HCT116 (cell line): Measurements from ENCODE around the gene SEC14L6. TPM values are rescaled to one million over a fixed set of nuclear protein-coding genes. Genes with fewer than 3 reads are reported as not detected.

ENCODE experiments used
- ATAC-seq: fragments of 200-7000 bp; cut with Tn5 transposase; 2 replicates; pipeline ENCODE4 v1.9.1; 2020; ENCODE audit warnings: mild to moderate bottlenecking, moderate library complexity
- BruUV-seq: library from RNA; stranded (reverse); fragments of 400-500 nt; replicated peaks from 2 replicates; lab custom pipeline; 2021; lab: Mats Ljungman, UMichigan
- CTCF ChIA-PET: fragments of 300-600 bp; sonication (Branson Sonifier 250); formaldehyde crosslinking; loops from one replicate; lab custom pipeline; 2021; ENCODE audit warnings: antibody characterized with exemption; lab: Charles Lee
- POLR2A ChIA-PET: fragments of 300-600, 350-600 bp; sonication (Branson Sonifier 250); formaldehyde crosslinking; loops from one replicate; lab custom pipeline; 2021; ENCODE audit warnings: antibody characterized with exemption; lab: Charles Lee
- RAD21 ChIA-PET, 2 experiments: fragments of 300-600 bp; sonication (Branson Sonifier 250); formaldehyde crosslinking; loops; one replicate each; lab custom pipeline; 2023; ENCODE audit warnings: low total read pairs in 2 of 2; ENCODE audit not compliant: uncharacterized antibody in 2 of 2, unreplicated experiment in 2 of 2, low non-redundant PET in 1 of 2; lab: Charles Lee
- DNase-seq: peaks from one replicate; pipeline ENCODE4 v3.0.0-alpha.2; 2010; ENCODE audit warnings: low read depth, low spot score
- H2AFZ ChIP-seq: fragments of 200-600 bp; shearing (Covaris generic), sonication (generic); 2 replicates; pipeline ENCODE4 v1.6.1; 2017; ENCODE audit warnings: low read depth, mixed run types, mixed read lengths, antibody characterized with exemption, low read length; ENCODE audit not compliant: poor library complexity, severe bottlenecking
- H3K27ac ChIP-seq: 2 replicates; pipeline ENCODE4 v1.5.1; 2012; ENCODE audit warnings: low read depth, low read length
- H3K27me3 ChIP-seq: fragments of 200-600 bp; sonication (generic); 2 replicates; pipeline ENCODE4 v1.6.1; 2016; ENCODE audit warnings: mixed run types, low read length, mixed read lengths; ENCODE audit not compliant: insufficient read depth
- H3K36me3 ChIP-seq, 2 experiments: fragments of 200-500 bp in 1 of 2; fragments of 200-600 bp in 1 of 2; sonication (Bioruptor generic) in 1 of 2; sonication (generic) in 1 of 2; 2 replicates each; pipeline versions ENCODE4 v1.5.1 to v1.6.1; 2014 to 2016; ENCODE audit warnings: low read length in 2 of 2, inconsistent platforms in 1 of 2, mixed read lengths in 1 of 2, mixed run types in 1 of 2; ENCODE audit not compliant: insufficient read depth in 2 of 2, control insufficient read depth in 1 of 2
- H3K4me1 ChIP-seq, 2 experiments: fragments of 200-600 bp in 1 of 2; sonication (generic) in 1 of 2; 2 replicates each; pipeline versions ENCODE4 v1.5.1 to v1.6.1; 2012 to 2017; ENCODE audit warnings: low read length in 2 of 2, inconsistent platforms in 1 of 2, mild to moderate bottlenecking in 1 of 2, mixed read lengths in 1 of 2, mixed run types in 1 of 2, moderate library complexity in 1 of 2; ENCODE audit not compliant: insufficient read depth in 2 of 2, control insufficient read depth in 1 of 2
- H3K4me2 ChIP-seq: fragments of 200-600 bp; sonication (generic); 2 replicates; pipeline ENCODE4 v1.6.1; 2017; ENCODE audit warnings: mixed run types, low read length, mixed read lengths
- H3K4me3 ChIP-seq, 2 experiments: fragments of 200-600 bp in 1 of 2; sonication (generic) in 1 of 2; replicated peaks in 1 of 2; 2 replicates each; pipeline ENCODE4 v1.5.1; 2011 to 2016; ENCODE audit warnings: low read length in 2 of 2, control low read depth in 1 of 2, low read depth in 1 of 2, mild to moderate bottlenecking in 1 of 2, mixed read lengths in 1 of 2, mixed run types in 1 of 2
- H3K79me2 ChIP-seq: fragments of 200-600 bp; sonication (generic); 2 replicates; pipeline ENCODE4 v1.6.1; 2017; ENCODE audit warnings: mild to moderate bottlenecking, mixed run types, low read length, moderate library complexity, mixed read lengths; ENCODE audit not compliant: insufficient read depth
- H3K9ac ChIP-seq: fragments of 200-600 bp; sonication (generic); 2 replicates; pipeline ENCODE4 v1.6.1; 2016; ENCODE audit warnings: low read length, mixed read lengths
- H3K9me2 ChIP-seq: fragments of 200-600 bp; sonication (generic), shearing (Covaris generic); 2 replicates; pipeline ENCODE4 v1.6.1; 2017; ENCODE audit warnings: mixed run types, mild to moderate bottlenecking, moderate library complexity; ENCODE audit not compliant: insufficient read depth
- H3K9me3 ChIP-seq, 2 experiments: fragments of 200-500 bp in 1 of 2; fragments of 200-600 bp in 1 of 2; sonication (Bioruptor generic) in 1 of 2; sonication (generic) in 1 of 2; 2 replicates each; pipeline ENCODE4 v1.6.1; 2014 to 2017; ENCODE audit warnings: low read length in 2 of 2, mixed read lengths in 2 of 2, inconsistent platforms in 1 of 2, low read depth in 1 of 2, mild to moderate bottlenecking in 1 of 2, mixed run types in 1 of 2, moderate library complexity in 1 of 2; ENCODE audit not compliant: control insufficient read depth in 1 of 2, insufficient read depth in 1 of 2
- H4K20me1 ChIP-seq: fragments of 200-600 bp; sonication (generic), shearing (Covaris generic); 2 replicates; pipeline ENCODE4 v1.6.1; 2017; ENCODE audit warnings: mixed run types, mild to moderate bottlenecking, moderate library complexity; ENCODE audit not compliant: insufficient read depth
- ATF3 ChIP-seq: IDR thresholded peaks from 2 replicates; pipeline ENCODE4 v1.6.1; 2012
- CBX3 ChIP-seq: IDR thresholded peaks from 2 replicates; pipeline ENCODE4 v1.6.1; 2012; ENCODE audit warnings: low read depth
- CTCF ChIP-seq, 3 experiments: fragments of 200-600 bp in 1 of 3; sonication (generic) in 1 of 3; IDR thresholded peaks in 2 of 3; conservative IDR thresholded peaks in 1 of 3; 2 replicates each; pipeline ENCODE4 v1.5.1; 2012 to 2017; ENCODE audit warnings: low read depth in 2 of 3, low read length in 2 of 3, antibody characterized with exemption in 1 of 3, borderline replicate concordance in 1 of 3, control low read depth in 1 of 3, mild to moderate bottlenecking in 1 of 3, mixed read lengths in 1 of 3, mixed run types in 1 of 3, moderate library complexity in 1 of 3; ENCODE audit not compliant: insufficient read depth in 1 of 3
- ELF1 ChIP-seq: IDR thresholded peaks from 2 replicates; pipeline ENCODE4 v1.6.1; 2012; ENCODE audit warnings: low read depth, borderline replicate concordance
- EZH2 ChIP-seq: fragments of 200-600 bp; sonication (generic); IDR thresholded peaks from 2 replicates; pipeline ENCODE4 v1.6.1; 2017; ENCODE audit warnings: antibody characterized with exemption, mixed run types
- EZH2phosphoT487 ChIP-seq: fragments of 200-600 bp; IDR thresholded peaks from 2 replicates; pipeline ENCODE4 v1.6.1; 2018; ENCODE audit warnings: antibody characterized with exemption, borderline replicate concordance
- FOSL1 ChIP-seq: IDR thresholded peaks from 2 replicates; pipeline ENCODE4 v1.6.1; 2012; ENCODE audit warnings: low read depth
- JUND ChIP-seq: IDR thresholded peaks from 2 replicates; pipeline ENCODE4 v1.6.1; 2012
- RAD21 ChIP-seq: IDR thresholded peaks from 2 replicates; pipeline ENCODE4 v1.6.1; 2012; ENCODE audit warnings: low read depth, mild to moderate bottlenecking
- REST ChIP-seq: IDR thresholded peaks from 2 replicates; pipeline ENCODE4 v1.6.1; 2012; ENCODE audit warnings: low read depth
- SP1 ChIP-seq: IDR thresholded peaks from 2 replicates; pipeline ENCODE4 v1.6.1; 2012; ENCODE audit warnings: low read depth
- SRF ChIP-seq: IDR thresholded peaks from 2 replicates; pipeline ENCODE4 v1.6.1; 2012; ENCODE audit warnings: low read depth
- TCF7L2 ChIP-seq: IDR thresholded peaks from 2 replicates; pipeline ENCODE4 v1.7.0; 2011; ENCODE audit warnings: borderline replicate concordance, inconsistent platforms; ENCODE audit not compliant: insufficient read depth, insufficient read length; ENCODE audit errors: extremely low read depth
- YY1 ChIP-seq: IDR thresholded peaks from 2 replicates; pipeline ENCODE4 v1.6.1; 2011; ENCODE audit warnings: low read length, low read depth, moderate library complexity, mild to moderate bottlenecking; ENCODE audit not compliant: insufficient replicate concordance; ENCODE audit errors: extremely low read depth
- ZFX ChIP-seq: fragments of 450-650 bp; IDR thresholded peaks from 2 replicates; pipeline ENCODE4 v1.6.1; 2017
- ZNF274 ChIP-seq: fragments of 200-500 bp; sonication (Bioruptor generic); IDR thresholded peaks from 2 replicates; pipeline ENCODE4 v1.6.1; 2014; ENCODE audit warnings: mild to moderate bottlenecking, low read depth, low read length, inconsistent platforms
- intact Hi-C: fragments of 100-400 bp; cut with micrococcal nuclease; formaldehyde crosslinking; loops from 2 replicates; pipeline ENCODE4 v1.10.0; 2022
- total RNA-seq: library from RNA; stranded (reverse); gene quantifications from one replicate; pipeline ENCODE4 v1.2.1, GENCODE V29; 2021; ENCODE audit not compliant: unreplicated experiment
- TF ChIP-seq, protein P1 (sequence below): IDR thresholded peaks from 2 replicates; pipeline ENCODE4 v1.6.1; 2011; ENCODE audit warnings: mild to moderate bottlenecking, low read length, moderate library complexity; ENCODE audit not compliant: insufficient replicate concordance; ENCODE audit errors: extremely low read depth

Gene SEC14L6
- total RNA-seq, 1 experiment from 2014 or later: not detected

DNA sequence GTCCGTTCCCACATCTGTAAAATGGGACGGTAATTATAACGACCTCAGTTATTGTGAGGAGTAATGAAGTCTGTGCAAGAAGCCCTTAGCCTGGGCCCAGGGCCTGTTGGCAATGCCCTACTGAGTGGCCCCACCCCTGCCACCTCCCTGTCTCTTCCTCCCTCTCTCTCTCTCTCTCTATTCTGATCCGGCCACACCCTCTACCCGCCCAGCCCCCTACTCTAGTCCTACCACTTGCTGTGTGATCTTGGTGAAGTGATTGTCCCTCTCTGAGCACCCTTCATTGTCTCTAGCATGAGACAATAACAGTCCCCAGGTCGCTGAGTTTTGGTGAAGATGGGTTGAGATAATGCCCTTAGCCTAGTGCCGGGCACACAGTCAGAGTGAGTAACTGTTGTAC, 7.4 kb upstream of the SEC14L6 start:
- ATAC-seq: no peak
- no peaks in the 10 kb centered on the region for H4K20me1 ChIP-seq
- intact Hi-C loops: no loop called here
- ChIA-PET CTCF (no interaction called here), RAD21 (no interaction called here), POLR2A (interaction anchor here (0.5 kb wide), 1 partner anchor 301 kb away, joined by 3 read pairs; no protein-coding TSS in a partner anchor)
- H3K4me1 ChIP-seq: no peaks in the 10 kb centered on the region
- DNase-seq: no peak
- no peak overlapping the region for H2AFZ ChIP-seq
- no peak overlapping the region for H3K27ac ChIP-seq
- no peaks in the 10 kb centered on the region for H3K9me2 ChIP-seq
- no peak overlapping the region for H3K4me2 ChIP-seq
- H3K4me3 ChIP-seq: no peak overlapping the region
- no peaks in the 10 kb centered on the region for H3K79me2 ChIP-seq
- no peaks in the 10 kb centered on the region for H3K27me3 ChIP-seq
- no peaks in the 10 kb centered on the region for H3K9me3 ChIP-seq
- no peaks in the 10 kb centered on the region for H3K36me3 ChIP-seq
- TF ChIP-seq SP1 (no peak), EZH2 (no peak), SRF (no peak), ATF3 (no peak), EZH2phosphoT487 (no peak), CTCF (IDR thresholded peaks at IDR 0.05 in 2 of 3, conservative IDR thresholded peaks at IDR 0.05 in 1 of 3; ENCODE audit: borderline replicate concordance in 1 of 3, insufficient read depth in 1 of 3, low read depth in 2 of 3, low read length in 2 of 3) (no peak), RAD21 (no peak), ELF1 (no peak), JUND (no peak), TCF7L2 (no peak), CBX3 (no peak), ZNF274 (no peak), FOSL1 (no peak), YY1 (no peak), REST (no peak), ZFX (no peak)
- TF ChIP-seq, protein P1, sequence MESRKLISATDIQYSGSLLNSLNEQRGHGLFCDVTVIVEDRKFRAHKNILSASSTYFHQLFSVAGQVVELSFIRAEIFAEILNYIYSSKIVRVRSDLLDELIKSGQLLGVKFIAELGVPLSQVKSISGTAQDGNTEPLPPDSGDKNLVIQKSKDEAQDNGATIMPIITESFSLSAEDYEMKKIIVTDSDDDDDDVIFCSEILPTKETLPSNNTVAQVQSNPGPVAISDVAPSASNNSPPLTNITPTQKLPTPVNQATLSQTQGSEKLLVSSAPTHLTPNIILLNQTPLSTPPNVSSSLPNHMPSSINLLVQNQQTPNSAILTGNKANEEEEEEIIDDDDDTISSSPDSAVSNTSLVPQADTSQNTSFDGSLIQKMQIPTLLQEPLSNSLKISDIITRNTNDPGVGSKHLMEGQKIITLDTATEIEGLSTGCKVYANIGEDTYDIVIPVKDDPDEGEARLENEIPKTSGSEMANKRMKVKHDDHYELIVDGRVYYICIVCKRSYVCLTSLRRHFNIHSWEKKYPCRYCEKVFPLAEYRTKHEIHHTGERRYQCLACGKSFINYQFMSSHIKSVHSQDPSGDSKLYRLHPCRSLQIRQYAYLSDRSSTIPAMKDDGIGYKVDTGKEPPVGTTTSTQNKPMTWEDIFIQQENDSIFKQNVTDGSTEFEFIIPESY: no peak
- H3K9ac ChIP-seq: no peak overlapping the region
- no TSS peak for BruUV-seq
